DMS79 treated with DMSO at 0.1 percent for 48 hours (cell line): Measurements from ENCODE around the gene THNSL1.

ENCODE experiments used
- DNase-seq: peaks from one replicate; lab custom pipeline; 2025; lab: John Stamatoyannopoulos, UW

THNSL1 gene

GRCh38 chr10:25061125-25061524 is 44.7 kb downstream of the THNSL1 start:
- no peak for DNase-seq

DNA sequence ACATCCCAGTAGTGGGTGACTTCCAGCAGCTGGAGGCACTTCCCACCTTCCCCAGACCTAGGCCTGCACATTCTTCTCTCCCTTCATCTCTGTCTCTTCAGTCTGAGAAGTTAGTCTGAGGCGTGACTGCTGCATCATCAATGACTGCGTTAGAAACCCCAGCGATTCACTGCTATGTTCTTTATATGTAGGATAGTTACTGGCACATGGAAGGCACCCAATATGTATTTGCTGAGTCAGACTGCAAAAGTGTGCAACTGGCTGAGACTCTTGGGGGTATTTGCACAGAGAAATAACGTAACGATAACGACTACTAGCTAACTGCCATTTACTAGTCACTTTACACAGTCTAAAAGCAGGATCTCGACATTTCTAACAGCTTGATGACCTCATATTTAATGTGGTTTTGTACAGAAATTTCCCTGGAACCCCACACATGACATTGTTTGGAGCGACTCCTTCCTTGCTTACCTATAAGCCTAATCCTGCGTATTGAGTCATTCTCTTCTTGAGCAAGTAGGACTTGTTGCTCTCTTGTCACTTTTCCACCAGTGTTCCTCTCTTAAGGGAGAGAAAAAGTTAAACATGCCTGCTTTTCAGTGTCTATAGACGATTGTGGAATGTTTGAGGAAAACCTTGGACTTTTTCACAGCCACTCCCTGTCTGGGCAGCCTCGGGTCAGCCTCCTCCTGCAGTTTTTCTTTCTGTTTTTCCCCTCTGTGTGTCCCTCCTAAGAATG is 45.5 kb downstream of the THNSL1 start:
- DNase-seq, result no peak

DNA sequence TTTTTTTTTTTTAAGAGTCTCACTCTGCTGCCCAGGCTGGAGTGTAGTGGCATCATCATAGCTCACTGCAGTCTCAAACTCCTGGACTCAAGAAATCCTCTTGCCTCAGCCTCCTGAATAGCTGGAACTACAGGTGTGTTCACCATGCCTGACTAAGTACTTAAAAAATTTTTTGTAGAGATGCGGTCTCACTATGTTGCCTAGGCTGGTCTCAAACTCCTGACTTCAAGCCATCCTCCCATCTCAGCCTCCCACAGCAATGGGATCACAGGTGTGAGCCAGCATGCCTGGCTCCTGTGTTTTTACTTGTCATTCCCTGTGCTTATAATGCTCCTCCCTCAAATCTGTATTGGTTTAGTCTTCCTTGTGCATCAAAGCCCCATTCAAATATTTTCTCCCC is 46.7 kb downstream of the THNSL1 start:
- no peak for DNase-seq

DNA sequence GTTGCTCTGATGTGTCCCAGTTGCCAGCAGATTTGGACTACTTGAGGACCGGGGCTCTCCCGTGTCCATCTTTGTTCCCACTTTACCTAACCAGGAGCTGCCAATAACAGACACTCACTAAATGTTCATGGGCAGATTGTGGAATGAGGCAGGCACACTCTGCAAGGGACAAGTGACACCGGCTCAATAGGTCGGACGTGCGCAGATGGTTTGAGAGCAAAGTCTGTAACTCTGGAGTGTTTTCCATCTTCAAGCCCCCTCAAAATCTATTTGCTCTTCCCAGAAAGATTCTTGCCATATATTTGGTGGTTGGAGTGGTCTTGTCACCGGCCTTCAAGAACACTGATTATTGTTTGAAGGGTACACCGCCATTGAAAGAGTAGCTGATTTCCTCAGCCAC is 47.2 kb downstream of the THNSL1 start:
- DNase-seq, result peak; percentile 5

GRCh38 chr10:25064401-25064800 is 48.0 kb downstream of the THNSL1 start:
- no peak for DNase-seq

DNA sequence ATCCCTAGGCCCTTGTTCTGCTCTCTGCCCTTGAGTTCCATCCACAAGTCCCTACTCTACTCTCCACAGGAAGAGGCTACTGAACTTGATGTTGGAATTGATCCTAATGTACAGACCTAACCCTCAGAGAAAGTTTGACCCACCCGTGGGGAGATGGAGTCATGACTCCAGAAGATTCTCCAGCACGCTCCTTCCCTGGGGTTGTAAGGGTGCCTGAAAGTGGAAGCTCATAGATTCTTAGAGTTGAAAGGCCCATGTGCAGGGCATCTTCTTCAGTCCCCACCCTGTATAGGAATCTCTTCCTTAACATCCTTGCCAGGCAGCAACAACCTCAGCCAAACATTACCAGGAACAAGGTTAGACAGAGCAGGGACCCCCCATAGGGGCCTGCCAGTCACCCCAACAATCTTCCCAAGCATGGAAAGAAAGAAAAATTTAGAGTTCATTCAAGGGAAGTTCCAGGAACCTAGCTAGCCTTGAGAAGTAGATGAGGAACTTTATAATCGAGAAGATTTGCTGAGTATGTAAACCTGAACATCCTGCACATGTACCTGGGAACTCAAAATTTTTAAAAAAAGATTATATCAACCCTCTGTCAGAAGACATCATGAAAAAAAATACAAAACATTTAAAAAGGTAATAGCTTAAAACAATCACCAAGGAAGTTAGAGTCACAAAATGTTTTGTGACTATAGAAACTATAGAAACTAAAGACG is 49.5 kb downstream of the THNSL1 start:
- DNase-seq, result no peak

DNA sequence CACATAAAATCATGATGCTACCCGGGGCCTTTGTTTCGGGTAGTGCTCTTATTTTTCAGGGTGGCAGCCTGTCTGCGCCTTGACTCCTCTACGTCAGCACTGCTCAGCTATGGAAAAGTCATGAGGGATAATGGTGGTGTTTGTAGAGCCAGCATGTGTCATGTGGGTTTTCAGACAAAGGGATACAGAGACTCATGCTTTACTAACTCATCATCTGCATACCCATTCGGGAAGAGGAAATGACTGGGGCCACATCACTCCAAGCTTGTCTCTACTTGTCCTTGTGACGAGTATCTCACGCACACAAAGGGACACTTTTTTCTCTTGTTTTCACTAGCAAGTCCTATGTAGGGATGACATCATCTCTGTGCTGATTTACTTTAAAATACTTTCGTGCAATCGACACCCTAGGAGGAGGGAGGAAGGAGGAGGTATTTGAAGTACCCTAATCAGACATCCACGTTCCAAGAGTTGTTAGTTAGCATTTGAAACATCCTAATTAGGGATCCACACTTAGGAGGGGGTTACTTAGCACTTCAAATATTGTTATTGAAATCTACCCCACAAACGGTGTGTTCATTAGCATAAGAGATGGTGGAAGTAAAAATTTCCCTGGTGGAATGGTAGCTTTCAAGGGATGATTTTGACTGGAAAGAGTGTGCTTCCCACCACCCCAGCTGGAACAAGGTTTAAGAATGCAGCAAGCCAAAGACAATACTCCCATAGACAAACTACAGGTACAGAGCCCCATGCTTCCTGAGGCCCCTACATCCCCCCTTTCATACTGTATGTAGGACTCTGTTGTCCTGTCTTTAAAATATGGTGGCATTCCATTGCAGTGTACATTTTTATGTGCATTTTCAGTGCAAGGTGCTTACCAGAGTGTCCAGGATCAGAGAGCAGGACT is 52.0 kb downstream of the THNSL1 start:
- no peak for DNase-seq

GRCh38 chr10:25071227-25071626 is 54.8 kb downstream of the THNSL1 start:
- DNase-seq, result peak; percentile 2

GRCh38 chr10:25072786-25073185 is 56.4 kb downstream of the THNSL1 start:
- no peak for DNase-seq

GRCh38 chr10:25075825-25076224 is 59.4 kb downstream of the THNSL1 start:
- no peak for DNase-seq
